Neural crest cell (in vitro differentiated cells): ENCODE data around the gene NAB1. TPM values are rescaled to one million over a fixed set of nuclear protein-coding genes. Genes with fewer than 3 reads are reported as not detected.
"Not testable (repeated sequence)": the region's sequence is repeated elsewhere in the genome, so short reads cannot be mapped to it uniquely, and the experiment has no call there.

Experiments
- DNase-seq: peaks from one replicate; pipeline ENCODE4 v3.0.0; 2021; ENCODE audit warnings: low read depth, mixed read lengths, low spot score
- H3K27ac Mint-ChIP-seq: one replicate; pipeline ENCODE4 v1.8.0; 2021; ENCODE audit warnings: mild to moderate bottlenecking, mixed read lengths; ENCODE audit not compliant: unreplicated experiment
- H3K27me3 Mint-ChIP-seq: 2 replicates; pipeline ENCODE4 v1.8.0; 2021; ENCODE audit warnings: low read depth, mild to moderate bottlenecking, mixed read lengths
- H3K36me3 Mint-ChIP-seq: 2 replicates; pipeline ENCODE4 v1.8.0; 2021; ENCODE audit warnings: low read depth, mild to moderate bottlenecking, mixed read lengths
- H3K4me1 Mint-ChIP-seq: 2 replicates; pipeline ENCODE4 v1.8.0; 2021; ENCODE audit warnings: mixed read lengths
- H3K4me3 Mint-ChIP-seq: one replicate; pipeline ENCODE4 v1.8.0; 2021; ENCODE audit warnings: mild to moderate bottlenecking, mixed read lengths
- H3K9me3 Mint-ChIP-seq: 2 replicates; pipeline ENCODE4 v1.8.0; 2021; ENCODE audit warnings: mixed read lengths
- CTCF ChIP-seq: fragments of 200-600 bp; sonication (generic); conservative IDR thresholded peaks from 2 replicates; pipeline ENCODE4 v1.5.0; 2021; ENCODE audit warnings: antibody characterized with exemption, mild to moderate bottlenecking
- total RNA-seq: library from RNA; stranded (reverse); gene quantifications from 2 replicates; pipeline ENCODE4 v1.2.1, GENCODE V29; 2021

Gene NAB1
- total RNA-seq, 1 donor from 2014 or later = 42.4 TPM

DNA sequence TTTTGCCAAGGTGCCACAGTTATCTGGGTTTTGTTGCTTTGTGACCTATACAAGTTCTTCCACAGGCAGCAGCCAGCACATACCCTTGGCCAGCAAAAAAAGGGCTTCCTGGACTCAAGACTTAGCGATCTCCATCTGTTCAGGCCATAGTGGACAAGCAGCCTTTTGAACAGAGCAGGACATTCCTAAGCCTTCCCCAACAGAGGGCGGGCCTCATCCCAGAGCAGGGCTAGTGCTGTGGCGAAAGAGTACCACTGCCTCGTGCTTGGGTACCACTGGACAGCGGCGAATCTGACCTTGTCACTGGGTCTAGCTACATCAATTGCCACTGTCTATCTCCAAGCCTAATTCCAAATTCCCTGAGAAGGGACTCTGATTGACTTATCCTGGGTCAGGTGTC, 56.4 kb downstream of the NAB1 start:
- TF ChIP-seq CTCF = no peak
- H3K9me3 Mint-ChIP-seq = peaks cover 5% of the 10 kb centered on the region
- no peaks in the 10 kb centered on the region for H3K27me3 Mint-ChIP-seq
- no peak overlapping the region for H3K4me3 Mint-ChIP-seq
- H3K36me3 Mint-ChIP-seq = peaks cover 3% of the 10 kb centered on the region
- H3K27ac Mint-ChIP-seq = no peak overlapping the region
- no peaks in the 10 kb centered on the region for H3K4me1 Mint-ChIP-seq
- DNase-seq = no peak

DNA sequence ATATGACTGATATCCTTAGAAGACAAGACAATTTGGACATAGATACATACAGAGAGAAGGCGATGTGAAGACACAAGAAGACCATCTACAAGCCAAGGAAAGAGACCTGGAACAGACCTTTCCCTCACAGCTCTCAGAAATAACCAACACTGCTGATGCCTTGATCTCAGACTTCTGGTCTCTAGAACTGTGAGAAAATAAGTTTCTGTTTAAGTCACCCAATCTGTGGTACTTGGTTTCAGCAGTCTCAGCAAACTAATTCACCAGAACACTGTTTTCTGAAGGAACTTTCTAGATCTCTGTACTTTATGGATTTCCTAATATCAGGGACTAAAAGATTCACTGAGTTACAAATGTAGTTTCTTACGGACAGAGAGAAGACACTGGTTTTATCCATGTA, 58.8 kb downstream of the NAB1 start:
- DNase-seq = no peak
- H3K36me3 Mint-ChIP-seq = peaks cover 3% of the 10 kb centered on the region
- H3K27ac Mint-ChIP-seq = no peak overlapping the region
- no peak for TF ChIP-seq CTCF
- peaks cover 5% of the 10 kb centered on the region for H3K9me3 Mint-ChIP-seq
- H3K27me3 Mint-ChIP-seq = no peaks in the 10 kb centered on the region
- no peaks in the 10 kb centered on the region for H3K4me1 Mint-ChIP-seq
- H3K4me3 Mint-ChIP-seq = no peak overlapping the region

DNA sequence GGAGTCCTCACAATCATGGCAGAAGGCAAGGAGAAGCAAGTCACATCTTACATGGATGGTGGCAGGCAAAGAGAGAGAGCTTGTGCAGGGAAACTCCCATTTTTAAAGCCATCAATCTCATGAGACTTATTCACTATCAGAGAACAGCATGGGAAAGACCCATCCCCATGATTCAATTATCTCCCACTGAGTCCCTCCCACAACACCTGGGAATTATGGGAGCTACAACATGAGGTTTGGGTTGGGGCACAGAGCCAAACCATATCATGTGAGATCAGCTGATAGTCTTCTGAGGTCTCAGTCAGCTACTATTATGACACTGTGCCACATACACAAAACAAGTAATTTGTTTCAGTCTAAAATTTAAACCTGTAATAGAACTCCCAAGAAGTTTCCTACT, 59.8 kb downstream of the NAB1 start:
- not testable (repeated sequence) for H3K27ac Mint-ChIP-seq, H3K4me1 Mint-ChIP-seq, H3K36me3 Mint-ChIP-seq, DNase-seq, H3K27me3 Mint-ChIP-seq, H3K9me3 Mint-ChIP-seq, H3K4me3 Mint-ChIP-seq

DNA sequence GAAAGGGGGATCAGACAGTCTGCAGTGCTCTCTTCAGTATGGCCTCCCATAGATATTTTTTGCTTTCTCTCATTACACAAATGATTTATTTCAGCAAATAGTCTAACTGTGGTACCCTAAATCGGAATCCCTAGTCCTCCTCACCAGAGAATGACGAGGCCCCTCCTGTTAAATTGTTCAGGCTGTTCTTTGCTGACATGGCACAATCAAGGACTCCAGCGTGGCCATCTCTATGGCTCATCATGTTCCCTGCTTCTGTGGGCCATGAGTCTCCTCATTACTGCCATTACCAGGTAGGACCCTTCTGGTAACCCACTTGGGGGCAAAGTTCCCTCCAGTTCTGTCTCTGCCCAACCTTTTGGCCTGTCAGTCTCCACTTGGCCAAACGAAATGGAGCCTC, 62.2 kb downstream of the NAB1 start:
- Mint-ChIP-seq H3K27me3 (no peaks in the 10 kb centered on the region), H3K4me3 (no peak overlapping the region), H3K36me3 (peaks cover 3% of the 10 kb centered on the region), H3K4me1 (no peaks in the 10 kb centered on the region), H3K9me3 (peaks cover 6% of the 10 kb centered on the region), H3K27ac (no peak overlapping the region)
- TF ChIP-seq CTCF = no peak
- no peak for DNase-seq

- Mint-ChIP-seq H3K36me3 (peaks cover under 1% of the 10 kb centered on the region), H3K4me1 (no peaks in the 10 kb centered on the region), H3K27me3 (no peaks in the 10 kb centered on the region), H3K27ac (no peak overlapping the region), H3K9me3 (peaks cover 7% of the 10 kb centered on the region), H3K4me3 (no peak overlapping the region)
- no peak for DNase-seq
- no peak for TF ChIP-seq CTCF
Measured at GRCh38 chr2:190713471-190713870, 64.6 kb downstream of the NAB1 start.

DNA sequence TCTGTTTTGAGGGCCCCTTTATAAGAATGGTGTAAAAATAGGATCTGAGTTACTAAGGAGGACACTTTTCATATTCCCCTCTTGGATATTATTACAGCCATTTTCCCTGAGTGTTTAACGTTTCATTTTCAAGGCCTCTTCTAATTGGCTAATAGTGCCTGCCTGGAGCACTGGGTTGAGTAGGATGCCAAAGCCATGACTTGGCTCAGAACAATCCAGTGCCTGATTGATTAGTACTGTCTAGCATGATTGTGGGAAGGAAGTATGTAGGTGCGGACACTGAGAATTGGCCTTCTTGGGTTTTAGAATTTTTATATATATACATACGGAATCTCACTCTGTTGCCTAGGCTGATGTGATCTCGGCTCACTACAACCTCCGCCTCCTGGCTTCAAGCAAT, 66.1 kb downstream of the NAB1 start:
- no peaks in the 10 kb centered on the region for H3K27me3 Mint-ChIP-seq
- H3K4me1 Mint-ChIP-seq = no peaks in the 10 kb centered on the region

More for the DNA sequence above, 66.1 kb downstream of the NAB1 start:
- no peak for DNase-seq
- Mint-ChIP-seq H3K4me3 (no peak overlapping the region), H3K27ac (no peak overlapping the region), H3K36me3 (no peaks in the 10 kb centered on the region), H3K9me3 (peaks cover 4% of the 10 kb centered on the region)
- no peak for TF ChIP-seq CTCF
